Uterus (tissue), 2 donors: ENCODE data around the gene OTOP3.

Experiments used
- POLR2A ChIP-seq, 2 donors: fragments of 450-650 bp; IDR thresholded peaks; one replicate each; pipeline ENCODE4 v1.6.1; 2016; ENCODE audit warnings: antibody characterized with exemption in 2 of 2, mild to moderate bottlenecking in 1 of 2, moderate library complexity in 1 of 2
- TF ChIP-seq, protein P1 (sequence below), 4 experiments: fragments of 200-600 bp in 2 of 4; fragments of 450-650 bp in 2 of 4; sonication (generic) in 2 of 4; IDR thresholded peaks; one replicate each; pipeline ENCODE4 v1.5.1; 2016 to 2019; ENCODE audit warnings: antibody characterized with exemption in 4 of 4, mild to moderate bottlenecking in 2 of 4, moderate library complexity in 1 of 4

DNA sequence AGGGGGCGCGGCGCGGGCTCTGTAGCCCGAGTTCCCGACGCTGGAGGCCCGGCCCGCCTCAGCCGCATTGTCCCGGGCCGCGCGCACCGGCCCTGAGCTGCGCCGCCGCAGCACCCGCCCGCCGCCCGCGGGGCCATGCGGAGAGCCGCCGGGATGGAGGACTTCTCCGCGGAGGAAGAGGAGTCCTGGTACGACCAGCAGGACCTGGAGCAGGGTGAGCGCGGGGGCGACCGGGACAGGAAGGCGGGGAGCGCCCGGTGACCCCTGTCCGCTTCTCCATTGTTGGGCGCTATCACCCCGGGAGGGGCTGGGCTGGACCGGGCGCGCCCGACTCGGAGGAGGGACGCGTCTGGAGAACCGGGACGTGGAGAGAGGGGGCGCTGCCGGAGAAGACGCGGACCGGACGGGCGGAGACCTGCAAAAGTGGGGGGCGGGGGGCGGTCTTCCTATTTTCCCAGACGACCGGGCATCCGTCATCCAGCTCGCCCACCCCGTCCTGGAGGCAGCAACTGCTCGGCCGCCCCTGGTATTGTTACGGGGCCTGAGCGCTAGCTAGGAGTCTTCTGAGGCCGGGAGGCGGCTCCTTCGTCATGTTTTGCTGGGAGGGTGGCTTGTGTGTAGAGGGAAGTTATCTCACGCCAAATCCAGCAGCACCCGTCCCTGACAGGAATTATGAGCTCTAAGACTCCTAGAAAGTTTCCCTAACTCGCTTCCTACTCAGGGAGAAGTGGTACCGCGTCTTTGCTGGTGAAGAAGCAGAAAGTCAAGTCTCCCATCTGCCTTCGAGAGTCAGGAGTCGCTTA lies 52.4 kb downstream of the OTOP3 start:
- peak; percentile 16 to 18 for TF ChIP-seq POLR2A (IDR thresholded peaks at IDR 0.05)
- TF ChIP-seq, protein P1, sequence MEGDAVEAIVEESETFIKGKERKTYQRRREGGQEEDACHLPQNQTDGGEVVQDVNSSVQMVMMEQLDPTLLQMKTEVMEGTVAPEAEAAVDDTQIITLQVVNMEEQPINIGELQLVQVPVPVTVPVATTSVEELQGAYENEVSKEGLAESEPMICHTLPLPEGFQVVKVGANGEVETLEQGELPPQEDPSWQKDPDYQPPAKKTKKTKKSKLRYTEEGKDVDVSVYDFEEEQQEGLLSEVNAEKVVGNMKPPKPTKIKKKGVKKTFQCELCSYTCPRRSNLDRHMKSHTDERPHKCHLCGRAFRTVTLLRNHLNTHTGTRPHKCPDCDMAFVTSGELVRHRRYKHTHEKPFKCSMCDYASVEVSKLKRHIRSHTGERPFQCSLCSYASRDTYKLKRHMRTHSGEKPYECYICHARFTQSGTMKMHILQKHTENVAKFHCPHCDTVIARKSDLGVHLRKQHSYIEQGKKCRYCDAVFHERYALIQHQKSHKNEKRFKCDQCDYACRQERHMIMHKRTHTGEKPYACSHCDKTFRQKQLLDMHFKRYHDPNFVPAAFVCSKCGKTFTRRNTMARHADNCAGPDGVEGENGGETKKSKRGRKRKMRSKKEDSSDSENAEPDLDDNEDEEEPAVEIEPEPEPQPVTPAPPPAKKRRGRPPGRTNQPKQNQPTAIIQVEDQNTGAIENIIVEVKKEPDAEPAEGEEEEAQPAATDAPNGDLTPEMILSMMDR (IDR thresholded peaks at IDR 0.05): peak; percentile 53 to 70 (median 60)
